ENCODE results near the gene TMED10.
A peak's percentile ranks its signal among the peaks of the same experiment; 100 is the strongest.
"Not testable (repeated sequence)": the region's sequence is repeated elsewhere in the genome, so short reads cannot be mapped to it uniquely, and the experiment has no call there.

TMED10 gene

DNA sequence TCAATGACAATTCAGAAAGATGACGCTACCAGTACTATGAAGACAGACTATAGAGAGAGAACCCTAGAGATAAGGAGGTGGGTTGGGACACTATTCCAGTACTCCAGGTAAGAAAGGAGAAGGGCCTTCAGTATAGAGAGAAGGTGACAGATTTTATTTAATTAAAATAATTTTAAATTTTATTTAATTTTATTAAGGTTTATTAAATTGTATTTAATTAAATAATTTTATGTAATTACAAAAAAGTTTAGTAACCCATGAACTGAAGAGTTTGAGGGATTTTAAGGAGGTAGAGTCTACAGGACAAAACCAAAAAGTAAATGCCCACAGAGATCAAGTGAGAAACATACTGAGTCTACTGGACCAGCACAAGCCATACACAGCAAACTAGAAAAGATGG lies 20.3 kb downstream of the TMED10 start:
- DNase-seq: no peak

DNA sequence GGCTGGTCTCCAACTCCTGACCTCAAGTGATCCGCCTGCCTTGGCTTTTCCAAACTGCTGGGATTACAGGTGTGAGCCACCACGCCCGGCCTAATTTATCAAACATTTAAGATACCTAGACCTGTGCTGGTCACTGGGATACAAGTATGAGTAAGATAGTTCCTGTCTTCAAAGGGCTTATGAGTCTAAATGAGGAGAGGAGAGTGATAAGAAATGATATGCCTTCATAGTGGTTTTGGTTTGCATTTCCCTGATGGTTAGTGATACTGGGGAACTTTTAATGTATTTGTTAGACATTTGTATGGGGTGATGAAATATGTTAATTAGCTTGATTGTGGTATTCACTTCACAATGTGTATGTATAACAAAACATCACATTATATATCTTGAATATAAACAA lies 21.2 kb downstream of the TMED10 start:
- no peak for DNase-seq

DNA sequence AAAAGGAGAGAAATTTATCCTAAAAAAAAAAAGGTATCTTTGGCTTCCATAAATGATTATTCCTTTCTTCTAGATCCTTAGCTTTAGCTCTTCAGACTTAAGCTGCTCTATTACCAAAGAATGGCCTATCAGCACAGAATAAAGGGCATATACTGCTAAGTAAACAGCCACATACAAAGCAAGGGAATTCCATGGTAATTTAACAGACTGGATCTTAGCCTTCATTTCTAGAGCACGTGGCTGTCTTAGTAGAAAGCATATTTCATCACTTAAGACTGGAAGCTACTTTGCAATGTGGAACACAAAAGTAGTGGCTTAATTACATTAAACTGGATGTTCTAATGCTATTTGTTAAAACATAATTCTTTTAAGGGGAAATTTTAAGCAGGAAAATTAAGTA lies 23.1 kb downstream of the TMED10 start:
- DNase-seq: no peak

DNA sequence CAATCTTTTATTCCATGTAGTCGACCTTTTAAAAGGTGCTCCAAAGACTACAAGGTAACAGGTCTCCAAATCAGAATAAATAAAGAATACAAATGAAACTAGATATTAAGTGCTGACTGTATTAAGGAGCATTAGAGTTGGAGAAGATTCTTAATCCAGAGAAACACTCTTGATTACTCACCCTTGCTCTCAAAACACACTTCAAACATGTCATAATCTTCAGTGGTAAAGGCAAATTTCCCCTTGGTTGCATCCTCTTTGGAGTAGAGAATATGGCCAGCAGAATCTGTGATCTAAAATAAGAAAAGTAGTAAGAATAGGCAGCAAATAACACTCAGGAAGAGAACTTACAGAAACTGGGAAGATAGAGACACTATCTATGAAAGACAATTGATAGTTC lies 24.6 kb downstream of the TMED10 start:
- DNase-seq: no peak

DNA sequence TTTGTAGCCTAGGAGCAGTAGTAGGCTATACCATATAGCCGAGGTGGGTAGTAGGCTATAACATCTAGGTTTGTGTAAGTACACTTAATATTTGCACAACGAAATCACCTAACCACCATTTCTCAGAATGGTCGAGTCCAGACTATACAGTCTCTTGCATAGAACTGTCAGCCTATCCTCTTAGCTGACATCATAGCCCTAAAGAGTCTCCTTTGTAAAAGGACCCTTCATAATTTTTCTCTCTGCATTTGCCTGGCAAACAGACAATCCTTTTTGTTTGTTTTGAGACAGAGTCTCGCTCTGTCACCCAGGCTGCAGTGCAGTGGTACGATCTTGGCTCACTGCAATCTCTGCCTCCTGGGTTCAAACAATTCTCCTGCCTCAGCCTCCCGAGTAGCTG lies 25.8 kb downstream of the TMED10 start:
- DNase-seq: not testable (repeated sequence)

DNA sequence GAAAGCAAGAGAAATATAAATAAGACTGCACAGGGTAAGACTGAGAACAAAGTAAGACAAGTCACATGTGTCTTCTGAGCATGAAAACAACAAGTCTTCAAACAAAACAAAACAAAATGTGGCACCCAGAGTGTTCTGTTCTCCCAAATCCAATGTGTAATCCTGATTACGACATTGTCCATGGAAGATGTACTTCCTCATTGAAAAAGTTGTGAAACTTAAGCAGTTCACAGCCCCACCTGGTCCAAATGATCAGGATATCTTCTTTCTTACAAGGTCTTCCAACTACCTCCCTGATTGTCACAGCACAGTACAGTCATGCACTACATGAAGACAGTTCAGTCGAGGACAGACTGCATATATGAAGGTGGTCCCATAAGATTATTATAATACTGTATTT lies 26.3 kb downstream of the TMED10 start:
- DNase-seq: no peak

DNA sequence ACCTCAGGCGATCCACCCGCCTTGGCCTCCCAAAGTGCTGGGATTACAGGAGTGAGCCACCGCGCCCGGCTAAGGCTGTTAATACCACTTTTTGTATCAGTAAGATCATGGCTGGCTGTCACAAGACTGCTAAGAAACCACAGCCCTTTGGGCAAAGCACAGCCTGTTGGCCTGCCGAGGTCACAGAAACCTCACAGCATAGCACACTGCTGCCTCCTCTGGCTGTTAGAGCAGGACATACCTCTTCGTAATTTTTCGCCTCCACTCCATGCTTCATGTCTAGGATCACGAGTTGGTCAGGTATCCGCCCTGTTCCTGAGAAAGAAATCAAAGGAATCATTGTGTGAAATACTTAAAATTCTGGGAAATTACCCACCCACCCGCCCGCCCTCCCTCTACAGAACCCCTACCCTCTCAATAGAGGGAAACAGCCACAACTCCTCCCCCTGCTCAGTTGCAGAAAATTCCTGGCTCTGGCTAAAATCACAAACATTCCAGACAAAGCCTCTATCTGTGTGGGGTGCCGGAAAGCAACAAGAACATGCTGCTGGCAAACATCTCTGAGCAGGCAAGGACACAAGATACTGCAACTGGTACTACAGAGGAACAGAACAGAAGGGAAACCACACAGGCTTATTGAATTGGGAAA lies 28.9 kb downstream of the TMED10 start:
- no peak for DNase-seq

DNA sequence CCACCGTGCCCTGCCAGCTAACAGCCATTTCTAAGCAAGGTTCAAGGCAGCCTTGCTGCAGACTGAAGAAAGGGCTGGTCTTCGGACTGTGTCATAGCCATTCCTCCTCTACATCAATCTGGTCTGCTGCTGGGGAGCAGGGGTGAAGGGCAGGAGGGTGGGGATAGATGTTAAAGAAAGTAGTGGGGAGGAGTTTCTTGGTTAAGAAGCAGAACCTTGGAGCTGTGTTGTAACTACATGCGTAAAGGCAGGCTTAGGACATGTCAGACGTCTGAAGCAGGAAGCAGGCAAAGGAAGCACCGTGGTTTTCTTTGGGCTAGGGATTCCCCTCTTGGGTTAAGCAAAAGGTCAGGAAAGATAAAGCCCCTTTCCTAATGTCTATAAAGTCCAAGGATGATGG lies 31.5 kb downstream of the TMED10 start:
- no peak for DNase-seq

DNA sequence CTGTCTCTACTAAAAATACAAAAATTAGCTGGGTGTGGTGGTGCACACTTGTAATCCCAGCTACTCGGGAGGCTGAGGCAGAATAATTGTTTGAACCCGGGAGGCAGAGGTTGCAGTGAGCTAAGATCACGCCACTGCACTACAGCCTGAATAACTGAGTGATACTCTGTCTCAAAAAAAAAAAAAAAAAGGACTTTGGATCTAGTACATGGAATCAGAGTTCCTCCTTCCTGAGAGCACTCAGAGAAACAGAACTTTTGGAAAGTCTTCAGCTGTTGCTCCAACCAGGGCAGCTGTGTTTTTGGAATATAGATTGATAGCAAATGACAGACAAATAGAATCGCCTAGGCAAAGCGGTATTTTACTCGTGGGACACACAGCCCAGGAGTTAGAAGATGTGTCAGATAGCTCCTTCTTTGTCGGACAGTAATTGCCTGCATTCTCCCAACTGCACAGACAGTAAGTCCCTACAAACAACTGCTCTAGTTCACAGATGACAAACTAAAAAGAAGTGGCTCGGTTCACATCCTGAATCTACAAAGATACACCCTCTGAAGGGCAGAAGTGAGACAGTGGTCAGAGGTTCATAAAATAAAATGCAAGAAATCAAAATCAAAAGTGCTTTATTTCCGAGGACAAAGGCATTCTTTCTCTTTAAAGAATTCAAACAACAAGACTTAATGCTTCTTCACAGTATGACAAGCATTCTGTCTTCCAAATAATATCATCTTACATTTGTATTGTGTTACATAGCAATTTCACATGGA lies 32.5 kb downstream of the TMED10 start:
- DNase-seq: no peak

DNA sequence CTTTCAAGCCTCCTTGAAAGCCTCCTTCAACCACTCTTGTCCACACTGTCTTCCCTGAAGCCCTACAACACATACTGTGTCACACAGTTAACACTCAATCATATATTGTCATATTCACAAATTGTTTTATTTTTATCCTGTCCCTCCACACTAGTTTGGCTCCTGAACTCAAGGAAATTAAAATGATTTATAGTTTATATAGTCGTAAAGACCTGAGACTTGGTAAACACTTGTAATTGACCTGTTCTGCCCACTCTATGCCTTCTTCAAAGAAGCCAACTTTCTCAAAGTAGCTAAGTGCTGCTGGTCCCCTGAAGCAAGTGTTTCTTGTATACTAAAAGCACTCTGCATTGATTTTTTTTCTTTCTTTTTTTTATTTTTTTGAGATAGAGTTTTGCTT lies 33.9 kb downstream of the TMED10 start:
- DNase-seq: peak; percentile 48

DNA sequence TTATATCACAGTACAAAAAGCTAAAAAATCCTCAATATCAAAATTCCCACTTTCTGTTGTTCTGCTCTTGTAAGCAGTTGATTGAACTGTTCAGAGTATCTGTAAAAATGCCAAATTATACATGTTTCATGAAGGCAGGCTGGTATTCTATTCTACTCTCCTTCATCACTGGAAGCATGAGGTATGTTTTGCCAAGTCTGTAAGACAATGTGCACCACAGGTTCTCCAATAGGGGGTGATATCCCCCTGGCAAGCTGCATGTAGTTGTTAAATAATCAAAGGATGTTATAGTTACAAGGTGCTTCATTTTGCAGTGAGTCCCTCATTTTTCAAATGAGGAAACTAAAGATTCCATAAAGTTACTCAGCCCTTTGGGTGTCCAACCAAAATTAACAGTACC lies 34.4 kb downstream of the TMED10 start:
- peak; percentile 5 for DNase-seq

DNA sequence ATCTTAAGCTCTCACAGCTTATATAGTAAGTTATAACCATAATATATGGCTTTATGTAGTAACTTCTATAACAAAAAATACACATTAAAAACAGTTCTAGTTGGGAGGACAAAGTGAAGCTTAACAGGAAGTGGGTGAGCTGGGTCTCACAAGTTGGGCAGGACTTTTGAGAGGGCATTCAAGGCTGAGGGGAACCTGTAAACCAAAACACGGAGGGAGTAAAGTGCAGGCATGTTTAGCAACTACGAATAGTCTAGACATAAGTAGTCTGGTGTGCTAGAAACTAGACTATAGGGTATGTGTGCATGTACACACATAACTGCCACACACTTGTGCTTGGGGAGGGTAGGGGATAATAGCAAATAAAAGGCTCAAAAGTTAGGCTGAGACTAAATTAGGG lies 35.4 kb downstream of the TMED10 start:
- DNase-seq: no peak

DNA sequence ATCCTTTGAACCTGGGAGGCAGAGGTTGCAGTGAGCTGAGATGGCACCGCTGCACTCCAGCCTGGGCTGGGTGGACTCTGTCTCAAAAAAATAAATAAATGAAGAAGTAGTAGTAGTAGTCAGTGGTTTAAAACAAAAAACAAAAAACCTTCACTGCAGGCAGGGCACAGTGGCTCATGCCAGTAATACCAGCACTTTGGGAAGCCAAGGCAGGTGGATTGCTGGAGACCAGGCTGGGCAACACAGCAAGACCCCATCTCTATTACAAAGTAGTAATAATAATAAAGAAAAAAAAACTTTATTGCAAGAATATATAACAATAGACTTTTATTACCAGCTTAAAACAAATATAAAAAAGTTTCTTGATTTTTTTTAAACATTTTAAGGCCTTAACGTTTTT lies 35.8 kb downstream of the TMED10 start:
- DNase-seq: no peak

DNA sequence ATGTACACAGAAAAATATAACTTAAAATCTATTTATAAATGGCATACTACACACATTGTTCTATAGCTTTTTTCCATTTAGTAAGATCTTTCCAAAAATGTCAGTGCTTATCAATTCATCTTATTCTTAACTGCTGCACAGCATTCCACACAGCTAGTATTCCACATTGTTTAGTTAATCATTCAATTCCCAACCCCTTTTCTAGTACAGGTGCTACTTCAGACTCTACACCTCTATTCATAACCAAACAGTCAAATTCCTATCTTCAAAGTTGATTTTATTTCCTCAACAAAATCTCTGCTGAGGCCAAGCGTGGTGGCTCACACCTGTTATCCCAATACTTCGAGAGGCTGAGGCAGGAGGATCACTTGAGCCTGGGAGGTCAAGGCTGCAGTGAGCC lies 37.2 kb downstream of the TMED10 start:
- no peak for DNase-seq

DNA sequence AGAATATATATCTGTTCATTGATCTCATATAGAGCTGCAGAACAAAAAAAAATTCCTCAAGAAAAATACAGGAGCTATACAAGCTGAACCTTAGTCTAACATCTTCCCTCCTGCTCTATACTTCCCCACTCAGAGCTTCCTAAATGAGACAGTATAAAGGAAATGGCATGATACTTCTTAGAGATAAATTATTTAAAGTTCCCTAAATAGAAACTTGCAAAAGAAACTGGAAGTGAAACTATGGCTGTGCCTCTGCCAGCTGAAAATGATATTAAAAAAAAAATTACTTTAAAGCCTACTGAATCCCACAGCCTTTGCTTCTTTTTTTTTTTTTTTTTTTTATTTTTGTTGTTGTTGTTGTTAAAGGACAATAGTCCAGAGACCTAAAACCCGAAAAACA lies 37.9 kb downstream of the TMED10 start:
- no peak for DNase-seq

DNA sequence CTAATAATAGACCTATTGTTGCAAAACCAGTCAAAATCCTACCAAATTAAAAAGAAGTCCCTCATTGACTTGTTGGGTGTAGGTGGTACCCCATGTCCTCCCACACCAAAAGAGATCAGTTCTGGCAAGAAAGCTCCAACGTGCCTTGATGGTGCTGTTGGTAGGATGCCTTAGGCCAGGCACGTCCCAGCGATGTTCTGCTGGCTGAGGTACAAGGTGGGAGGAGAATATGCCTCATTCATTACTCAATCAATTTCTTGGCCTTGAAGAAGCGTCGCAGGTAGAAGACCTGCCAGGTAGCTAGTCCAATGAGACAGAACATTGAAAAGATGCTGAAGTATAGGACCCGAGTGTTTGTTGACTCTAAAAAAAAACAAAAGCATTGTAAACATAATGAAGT lies 41.8 kb downstream of the TMED10 start:
- no peak for DNase-seq

DNA sequence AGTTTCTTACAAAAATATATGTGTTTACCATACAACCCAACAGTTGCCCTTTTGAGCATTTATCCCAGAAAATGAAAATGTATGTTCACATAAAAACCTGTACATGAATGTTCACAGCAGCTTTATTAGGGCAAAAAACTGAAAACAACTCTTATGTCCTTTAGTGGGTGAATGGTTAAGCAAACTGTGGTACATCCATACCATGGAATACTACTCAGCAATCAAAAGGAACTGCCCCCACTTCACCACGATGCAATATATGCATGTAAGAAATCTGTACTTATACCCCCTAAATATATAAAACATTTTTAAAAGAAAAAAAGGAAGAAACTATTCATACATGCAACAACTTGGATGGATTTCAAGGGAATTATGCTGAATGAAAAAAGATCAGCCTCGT lies 42.8 kb downstream of the TMED10 start:
- DNase-seq: no peak

DNA sequence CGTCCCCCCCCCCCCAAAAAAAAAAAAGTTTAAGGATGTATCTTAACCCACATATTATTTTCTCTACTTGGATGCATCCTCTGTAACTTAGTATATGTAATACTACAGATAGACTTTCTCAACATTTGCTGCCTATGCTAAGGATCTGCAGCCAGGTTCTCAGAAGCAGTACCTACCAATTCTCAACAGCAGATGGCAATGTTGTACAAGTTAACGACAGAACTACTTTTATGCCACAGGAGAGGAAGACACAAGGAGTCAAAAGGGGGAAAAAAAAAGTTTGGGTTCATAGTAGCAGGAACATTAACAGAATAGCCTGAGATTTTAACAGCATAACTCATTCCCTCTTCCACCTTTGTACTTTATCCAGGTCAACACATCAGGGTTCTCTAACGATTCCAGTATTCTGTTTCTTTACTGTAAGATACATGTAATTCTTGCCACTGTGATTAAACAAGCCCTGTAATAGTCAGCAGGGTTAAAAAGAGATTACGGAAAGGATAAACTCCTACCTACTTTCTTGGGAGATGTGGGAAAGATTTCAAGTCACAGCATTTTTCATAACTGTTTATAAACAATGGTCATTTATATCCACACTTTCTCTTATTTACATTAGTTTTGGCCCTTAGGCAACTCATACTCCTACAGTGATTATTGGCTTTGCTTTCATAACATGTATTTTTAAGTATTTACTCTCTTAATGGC lies 43.9 kb downstream of the TMED10 start:
- peak; percentile 35 for DNase-seq

DNA sequence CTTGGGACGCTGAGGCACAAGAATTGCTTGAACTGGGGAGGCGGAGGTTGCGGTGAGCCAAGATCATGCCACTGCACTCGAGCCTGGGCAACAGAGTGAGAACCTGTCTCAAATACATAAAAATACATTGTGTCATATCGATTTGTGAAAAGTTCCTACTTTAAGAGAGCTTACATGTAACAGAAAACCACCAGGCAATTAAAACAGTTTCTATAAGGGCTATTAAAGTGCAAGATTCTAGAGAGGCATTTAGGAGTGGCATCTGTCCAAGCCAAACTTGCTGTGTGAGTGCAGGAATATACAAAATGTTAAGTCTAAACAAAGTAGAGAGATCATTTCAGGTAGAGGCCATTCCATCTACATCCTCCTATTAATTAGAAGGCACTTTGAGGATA lies 47.8 kb downstream of the TMED10 start:
- peak; percentile 79 for DNase-seq

DNA sequence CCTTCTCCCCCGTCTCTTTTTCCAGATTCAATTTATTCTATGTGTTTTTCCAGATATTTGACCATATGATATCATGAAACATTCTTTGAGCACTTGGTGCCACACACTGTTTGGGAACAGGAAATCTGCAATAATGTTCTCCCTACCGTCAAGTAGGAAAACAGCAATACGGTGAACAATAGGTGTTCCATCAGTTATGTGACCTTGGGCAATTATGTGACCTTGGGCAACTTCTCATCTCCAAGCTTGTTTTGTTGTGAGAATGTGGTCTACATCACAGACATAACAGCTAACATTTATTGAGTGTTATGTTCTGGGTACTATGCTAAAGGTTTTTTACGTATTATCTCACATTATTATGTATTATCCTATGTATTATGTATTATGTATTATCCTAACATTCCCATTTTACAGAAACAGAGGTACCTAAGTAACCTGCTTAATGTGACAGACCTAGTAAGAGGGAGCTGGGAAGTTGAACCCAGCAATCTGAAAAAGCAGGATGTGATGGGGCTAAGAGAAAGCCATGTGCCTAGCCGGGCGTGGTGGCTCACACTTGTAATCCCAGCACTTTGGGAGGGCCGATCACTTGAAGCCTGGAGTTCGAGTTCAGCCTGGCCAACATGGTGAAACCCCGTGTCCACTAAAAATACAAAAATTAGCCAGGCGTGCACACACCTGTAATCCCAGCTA lies 48.4 kb downstream of the TMED10 start:
- no peak for DNase-seq

DNA sequence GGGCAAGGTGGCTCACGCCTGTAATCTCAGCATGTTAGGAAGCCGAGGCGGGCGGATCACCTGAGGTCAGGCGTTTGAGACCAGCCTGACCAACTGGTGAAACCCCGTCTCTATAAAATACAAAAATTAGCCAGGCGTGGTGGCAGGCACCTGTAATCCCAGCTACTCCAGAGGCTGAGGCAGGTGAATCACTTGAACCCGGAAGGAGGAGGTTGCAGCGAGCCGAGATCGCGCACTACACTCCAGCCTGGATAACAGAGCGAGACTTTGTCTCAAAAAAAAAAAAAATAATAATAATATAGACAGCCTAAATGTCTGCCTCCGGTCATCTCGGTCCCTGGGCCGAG lies 49.0 kb downstream of the TMED10 start:
- DNase-seq: not testable (repeated sequence)

DNA sequence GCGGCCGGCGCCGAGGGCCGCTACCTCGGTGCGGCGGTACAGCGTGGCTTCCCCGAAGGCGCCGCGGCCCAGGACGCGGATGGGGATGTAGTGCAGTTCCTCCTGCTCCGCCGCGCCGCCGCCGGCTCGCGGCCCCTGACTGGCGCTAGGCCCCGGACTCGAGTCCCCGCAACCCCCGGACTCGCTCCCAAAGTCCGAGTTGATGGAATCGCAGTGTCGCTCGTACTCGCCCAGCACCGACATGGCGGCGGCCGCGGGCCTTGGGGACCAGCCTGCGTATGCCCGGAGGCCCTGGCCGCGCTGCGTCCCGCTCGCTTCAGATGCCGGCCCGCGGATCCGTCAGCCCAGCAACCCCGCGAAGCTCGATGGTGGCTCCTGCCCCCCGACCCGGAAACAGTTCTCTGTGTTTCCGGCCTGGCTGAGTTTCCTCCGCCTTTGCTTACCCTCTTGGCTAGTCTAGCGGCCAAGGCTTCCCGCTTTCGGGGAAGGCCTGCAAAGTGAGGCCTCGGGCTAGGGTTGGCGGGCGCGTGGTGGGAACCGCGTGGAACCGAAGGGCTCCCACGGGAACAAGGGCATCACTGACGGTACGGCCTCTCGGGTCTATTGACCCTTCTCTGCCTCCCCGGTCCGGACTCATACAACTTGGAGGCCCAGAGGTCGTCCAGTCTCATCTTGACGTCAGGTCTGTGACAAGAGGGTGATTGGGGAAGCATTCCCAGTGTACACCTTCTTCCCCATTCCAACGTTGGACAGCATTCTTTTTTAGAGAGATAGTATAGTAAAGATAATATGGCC lies 49.5 kb downstream of the TMED10 start, which contains the start of gene NEK9:
Gene NEK9 (minus strand): TSS at position 370 of the 795 bp plus-strand sequence. CDS start 127 bp downstream, at position 243.
- DNase-seq: peak; percentile 92

DNA sequence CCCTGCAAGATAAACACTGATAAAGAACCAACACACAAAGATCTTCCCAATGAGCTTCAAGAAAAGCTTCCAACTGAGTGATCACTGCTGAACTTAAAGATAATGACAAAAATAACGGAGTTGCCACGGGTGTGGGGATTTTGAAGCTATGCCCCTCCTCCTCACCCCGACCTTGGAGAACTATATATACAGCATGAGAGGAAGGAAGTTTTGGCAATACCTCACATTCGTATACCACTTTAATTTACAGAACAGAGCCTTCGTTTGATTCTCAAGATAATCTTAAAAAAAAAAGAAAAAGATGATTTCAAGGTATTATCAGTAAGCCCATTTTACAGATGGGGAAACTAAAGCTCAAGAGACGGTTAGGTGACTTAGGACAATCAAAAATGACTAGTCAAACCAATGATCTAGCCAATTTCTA lies 50.3 kb downstream of the TMED10 start:
- no peak for DNase-seq

Measured in DMS79 (cell line).